Measurements from ENCODE around the gene STK32A.

STK32A gene

DNA sequence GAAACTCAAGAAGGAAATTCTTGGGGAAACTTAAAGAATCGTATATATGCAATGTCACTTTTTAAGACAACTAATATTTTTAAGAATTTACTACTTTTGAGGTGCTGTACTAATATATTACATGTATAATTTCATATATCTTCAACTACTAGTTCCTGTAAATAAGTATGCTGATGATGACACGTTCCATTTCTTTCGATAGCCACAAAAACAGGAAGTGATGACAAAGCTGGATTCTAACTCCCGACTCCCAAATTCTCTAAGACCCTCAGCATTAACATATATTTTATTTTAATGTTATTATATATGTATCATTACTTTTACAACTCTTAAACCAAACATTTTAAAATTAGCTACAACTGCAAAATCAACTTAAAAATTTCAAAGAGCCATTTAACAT is 74.8 kb downstream of the STK32A start:
- no peak overlapping the region for H3K27ac ChIP-seq (ENCODE audit: low read depth, low read length)
- no peak overlapping the region for H3K9ac ChIP-seq (ENCODE audit: low read length)
- no peaks in the 10 kb centered on the region for H3K9me3 ChIP-seq (ENCODE audit: control insufficient read depth, insufficient read depth, low read depth, low read length)
- H3K36me3 ChIP-seq (ENCODE audit: control insufficient read depth, insufficient read depth, low read length): no peaks in the 10 kb centered on the region
- H3K4me1 ChIP-seq (ENCODE audit: control insufficient read depth, insufficient read depth, low read length): peaks cover 6% of the 10 kb centered on the region
- no peaks in the 10 kb centered on the region for H3K27me3 ChIP-seq (ENCODE audit: control insufficient read depth, insufficient read depth, low read length)
- no peak overlapping the region for H3K4me3 ChIP-seq (ENCODE audit: low read depth, low read length)

DNA sequence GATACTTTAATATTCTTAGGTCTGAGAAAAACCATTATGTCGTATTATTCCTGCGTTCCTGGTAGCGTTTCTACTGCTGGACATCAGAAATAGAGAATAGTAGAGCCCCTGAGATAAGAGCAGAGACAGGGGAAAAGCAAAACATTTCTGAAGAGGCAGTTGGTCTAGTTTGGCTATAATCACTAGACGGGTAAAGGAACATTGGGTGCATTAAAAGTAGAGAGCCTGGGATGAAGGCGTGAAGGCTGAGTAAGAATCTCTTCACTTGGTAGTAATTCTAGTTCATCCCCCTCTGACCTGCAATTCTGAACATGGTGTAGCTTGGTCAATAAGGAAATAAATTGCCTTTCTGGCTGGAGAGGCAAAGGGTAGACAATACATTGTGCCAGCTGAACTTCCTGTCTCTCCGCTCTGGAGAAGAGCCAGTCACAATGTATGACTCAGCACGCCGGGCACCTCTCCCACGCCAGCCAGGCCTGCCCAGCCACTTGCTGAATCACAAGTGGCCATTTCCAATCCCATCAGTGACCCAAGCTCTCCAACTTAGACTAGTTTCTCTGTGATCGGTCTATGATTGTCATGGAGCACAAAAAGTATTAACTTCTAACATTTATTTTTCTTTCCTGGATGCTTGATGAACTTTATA is 75.4 kb downstream of the STK32A start:
- Histone ChIP-seq H3K4me3 (ENCODE audit: low read depth, low read length) (no peak overlapping the region), H3K36me3 (ENCODE audit: control insufficient read depth, insufficient read depth, low read length) (no peaks in the 10 kb centered on the region), H3K27me3 (ENCODE audit: control insufficient read depth, insufficient read depth, low read length) (no peaks in the 10 kb centered on the region), H3K9me3 (ENCODE audit: control insufficient read depth, insufficient read depth, low read depth, low read length) (no peaks in the 10 kb centered on the region), H3K27ac (ENCODE audit: low read depth, low read length) (no peak overlapping the region), H3K9ac (ENCODE audit: low read length) (no peak overlapping the region), H3K4me1 (ENCODE audit: control insufficient read depth, insufficient read depth, low read length) (peaks cover 6% of the 10 kb centered on the region)

DNA sequence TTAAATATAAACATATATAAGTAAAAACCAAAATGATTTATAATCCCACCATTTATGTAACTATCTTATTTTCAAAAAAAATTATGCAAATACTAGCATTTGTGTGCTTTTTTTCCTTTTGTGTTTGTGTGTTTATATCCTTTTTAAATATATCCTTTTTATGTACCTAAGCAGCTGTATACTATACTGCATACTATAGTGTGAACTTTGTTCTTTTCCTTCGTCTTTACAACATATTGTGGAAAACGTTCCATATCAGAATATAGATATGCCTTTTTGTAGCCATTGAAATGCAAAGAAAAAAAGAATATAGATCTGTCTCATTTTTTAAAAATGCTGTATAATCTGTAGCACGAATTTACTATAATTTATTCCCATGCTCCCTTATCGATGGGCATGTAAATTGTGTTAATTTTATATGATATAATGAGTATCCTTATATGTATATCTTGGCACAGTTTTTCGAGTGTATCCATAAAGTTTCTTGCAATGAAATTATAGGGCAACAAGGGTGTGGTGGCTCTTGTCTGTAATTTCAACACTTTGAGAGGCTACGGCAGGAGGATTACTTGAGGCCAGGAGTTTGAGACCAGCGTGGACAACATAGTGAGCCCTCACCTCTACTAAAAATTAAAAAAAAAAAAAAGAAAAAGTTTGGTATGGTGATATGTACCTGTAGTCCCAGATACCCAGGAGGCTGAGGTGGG is 83.3 kb downstream of the STK32A start:
- Histone ChIP-seq H3K4me3 (ENCODE audit: low read depth, low read length) (no peak overlapping the region), H3K27me3 (ENCODE audit: control insufficient read depth, insufficient read depth, low read length) (no peaks in the 10 kb centered on the region), H3K9ac (ENCODE audit: low read length) (no peak overlapping the region), H3K27ac (ENCODE audit: low read depth, low read length) (no peak overlapping the region), H3K9me3 (ENCODE audit: control insufficient read depth, insufficient read depth, low read depth, low read length) (no peaks in the 10 kb centered on the region), H3K36me3 (ENCODE audit: control insufficient read depth, insufficient read depth, low read length) (no peaks in the 10 kb centered on the region), H3K4me1 (ENCODE audit: control insufficient read depth, insufficient read depth, low read length) (no peaks in the 10 kb centered on the region)

DNA sequence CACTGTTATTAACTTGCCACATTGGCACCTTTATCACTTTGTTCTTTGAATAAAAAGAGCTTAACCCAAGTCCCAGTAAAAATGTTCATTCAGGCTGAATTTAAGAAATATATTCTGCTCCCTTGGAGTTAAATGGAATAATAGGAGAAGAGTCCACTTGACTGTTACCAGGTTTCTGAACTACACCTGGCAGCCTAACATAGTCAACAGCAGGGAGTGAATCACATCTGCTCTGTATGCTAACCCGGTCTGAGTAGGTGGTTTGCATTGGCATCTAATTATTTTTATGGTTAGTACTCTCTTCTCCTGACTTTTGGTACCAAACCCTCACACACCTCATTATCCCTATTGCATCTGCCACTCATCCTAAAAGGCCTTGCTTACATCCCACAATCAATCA is 86.7 kb downstream of the STK32A start:
- H3K36me3 ChIP-seq (ENCODE audit: control insufficient read depth, insufficient read depth, low read length): no peaks in the 10 kb centered on the region
- H3K27me3 ChIP-seq (ENCODE audit: control insufficient read depth, insufficient read depth, low read length): no peaks in the 10 kb centered on the region
- H3K4me3 ChIP-seq (ENCODE audit: low read depth, low read length): no peak overlapping the region
- H3K27ac ChIP-seq (ENCODE audit: low read depth, low read length): no peak overlapping the region
- H3K4me1 ChIP-seq (ENCODE audit: control insufficient read depth, insufficient read depth, low read length): no peaks in the 10 kb centered on the region
- H3K9ac ChIP-seq (ENCODE audit: low read length): no peak overlapping the region
- H3K9me3 ChIP-seq (ENCODE audit: control insufficient read depth, insufficient read depth, low read depth, low read length): no peaks in the 10 kb centered on the region

DNA sequence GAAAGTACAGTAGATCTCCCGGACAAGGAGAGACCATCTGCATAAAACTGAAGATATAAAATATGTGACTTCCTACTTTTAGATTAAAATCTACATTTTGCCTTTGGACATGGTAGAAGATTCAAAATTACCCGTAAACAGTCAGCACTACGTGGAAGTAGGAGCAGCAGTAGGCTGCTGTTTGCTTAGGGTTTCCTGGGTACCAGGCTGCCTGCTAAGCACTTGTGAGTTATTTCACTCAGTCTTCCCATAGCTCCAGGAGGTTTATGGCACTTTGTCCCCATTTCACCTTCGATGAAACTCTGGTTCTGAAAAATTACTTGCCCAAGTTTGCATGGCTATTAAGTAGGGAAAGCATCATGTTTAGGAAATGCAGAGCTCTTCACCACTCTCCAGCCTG is 92.6 kb downstream of the STK32A start:
- Histone ChIP-seq H3K9ac (ENCODE audit: low read length) (no peak overlapping the region), H3K4me1 (ENCODE audit: control insufficient read depth, insufficient read depth, low read length) (0 out of 2 replicates have a peak, but pooled peaks cover 3% of the 10 kb centered on the region), H3K27ac (ENCODE audit: low read depth, low read length) (no peak overlapping the region), H3K27me3 (ENCODE audit: control insufficient read depth, insufficient read depth, low read length) (no peaks in the 10 kb centered on the region), H3K4me3 (ENCODE audit: low read depth, low read length) (no peak overlapping the region), H3K9me3 (ENCODE audit: control insufficient read depth, insufficient read depth, low read depth, low read length) (no peaks in the 10 kb centered on the region), H3K36me3 (ENCODE audit: control insufficient read depth, insufficient read depth, low read length) (no peaks in the 10 kb centered on the region)

DNA sequence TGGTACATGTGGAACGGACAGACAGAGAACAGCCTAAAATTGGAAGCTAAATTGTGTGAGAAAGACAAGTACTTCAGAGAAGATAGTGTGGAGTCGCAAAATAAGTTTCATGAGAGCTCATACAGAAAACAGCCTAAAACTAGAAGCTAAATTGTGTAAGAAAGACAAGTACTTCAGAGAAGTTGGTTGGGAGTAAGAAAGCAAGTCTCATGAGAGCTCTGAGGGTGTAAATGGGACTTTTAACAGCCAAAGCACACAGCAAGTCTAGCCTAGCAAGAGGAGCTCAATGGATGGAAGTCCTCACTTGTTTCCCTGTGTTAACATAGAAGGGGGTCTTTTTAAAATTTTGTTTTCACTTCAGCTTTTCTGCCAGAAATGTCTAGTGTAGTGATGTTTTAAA is 93.1 kb downstream of the STK32A start:
- H3K9ac ChIP-seq (ENCODE audit: low read length): no peak overlapping the region
- H3K27me3 ChIP-seq (ENCODE audit: control insufficient read depth, insufficient read depth, low read length): no peaks in the 10 kb centered on the region
- H3K27ac ChIP-seq (ENCODE audit: low read depth, low read length): no peak overlapping the region
- no peaks in the 10 kb centered on the region for H3K36me3 ChIP-seq (ENCODE audit: control insufficient read depth, insufficient read depth, low read length)
- 0 out of 2 replicates have a peak, but pooled peaks cover 3% of the 10 kb centered on the region for H3K4me1 ChIP-seq (ENCODE audit: control insufficient read depth, insufficient read depth, low read length)
- H3K9me3 ChIP-seq (ENCODE audit: control insufficient read depth, insufficient read depth, low read depth, low read length): no peaks in the 10 kb centered on the region
- no peak overlapping the region for H3K4me3 ChIP-seq (ENCODE audit: low read depth, low read length)

DNA sequence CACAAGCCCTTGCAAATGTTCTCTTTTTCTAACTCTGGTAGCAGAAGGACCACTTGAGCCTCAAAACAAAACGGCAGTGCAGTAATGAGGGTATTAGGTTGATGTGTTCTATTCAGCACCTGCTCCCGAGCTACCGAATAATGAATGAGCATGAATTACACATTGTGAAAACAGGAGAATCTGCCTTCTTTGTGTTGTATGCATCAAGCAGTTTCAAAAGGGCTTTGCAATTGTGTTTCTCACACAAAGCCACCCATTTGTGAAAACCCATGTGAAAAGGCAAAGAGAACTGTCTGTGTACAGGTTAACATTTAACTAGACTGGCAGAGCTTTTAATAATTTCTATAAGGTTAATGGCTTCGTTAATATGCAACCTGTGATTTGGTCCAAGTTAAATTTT is 97.8 kb downstream of the STK32A start:
- Histone ChIP-seq H3K27me3 (ENCODE audit: control insufficient read depth, insufficient read depth, low read length) (no peaks in the 10 kb centered on the region), H3K4me1 (ENCODE audit: control insufficient read depth, insufficient read depth, low read length) (peaks cover 11% of the 10 kb centered on the region), H3K27ac (ENCODE audit: low read depth, low read length) (no peak overlapping the region), H3K9ac (ENCODE audit: low read length) (no peak overlapping the region), H3K9me3 (ENCODE audit: control insufficient read depth, insufficient read depth, low read depth, low read length) (no peaks in the 10 kb centered on the region), H3K36me3 (ENCODE audit: control insufficient read depth, insufficient read depth, low read length) (no peaks in the 10 kb centered on the region), H3K4me3 (ENCODE audit: low read depth, low read length) (no peak overlapping the region)

DNA sequence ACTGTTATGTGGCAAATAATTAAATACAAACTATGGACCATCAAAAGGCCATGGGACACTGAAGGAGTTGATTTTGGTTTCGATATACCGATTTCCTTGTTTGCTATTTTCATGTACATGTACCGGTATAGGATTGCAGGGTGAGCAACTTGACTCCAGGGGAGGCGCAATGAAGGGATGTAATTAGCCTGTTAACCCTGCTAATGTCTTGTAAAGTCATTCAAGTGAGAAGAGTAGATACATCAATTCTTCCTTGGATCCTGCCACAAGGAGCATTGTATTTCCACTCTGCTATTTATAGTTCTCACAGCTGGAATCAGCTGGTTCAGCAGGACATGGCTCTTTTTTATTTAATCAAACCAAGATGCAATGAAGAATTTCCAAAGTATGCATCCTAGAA is 102.0 kb downstream of the STK32A start:
- no peaks in the 10 kb centered on the region for H3K27me3 ChIP-seq (ENCODE audit: control insufficient read depth, insufficient read depth, low read length)
- H3K36me3 ChIP-seq (ENCODE audit: control insufficient read depth, insufficient read depth, low read length): no peaks in the 10 kb centered on the region
- no peak overlapping the region for H3K27ac ChIP-seq (ENCODE audit: low read depth, low read length)
- no peaks in the 10 kb centered on the region for H3K9me3 ChIP-seq (ENCODE audit: control insufficient read depth, insufficient read depth, low read depth, low read length)
- no peak overlapping the region for H3K4me3 ChIP-seq (ENCODE audit: low read depth, low read length)
- peaks cover 10% of the 10 kb centered on the region for H3K4me1 ChIP-seq (ENCODE audit: control insufficient read depth, insufficient read depth, low read length)
- H3K9ac ChIP-seq (ENCODE audit: low read length): no peak overlapping the region

DNA sequence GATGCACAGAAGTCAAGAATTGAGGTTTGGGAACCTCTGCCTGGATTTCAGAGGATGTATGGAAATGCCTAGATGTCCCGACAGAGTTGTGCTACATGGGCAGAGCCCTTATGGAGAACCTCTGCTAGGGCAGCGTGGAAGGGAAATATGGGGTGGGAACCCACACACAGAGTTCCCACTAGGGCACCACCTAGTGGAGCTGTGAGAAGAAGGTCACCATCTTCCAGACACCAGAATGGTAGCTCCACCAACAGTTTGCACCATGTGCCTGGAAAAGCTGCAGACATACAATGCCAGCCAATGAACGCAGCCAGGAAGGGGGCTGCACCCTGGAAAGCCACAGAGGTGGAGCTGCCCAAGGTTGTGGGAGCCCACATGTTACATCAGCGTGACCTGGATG is 104.5 kb downstream of the STK32A start:
- no peak overlapping the region for H3K27ac ChIP-seq (ENCODE audit: low read depth, low read length)
- H3K4me3 ChIP-seq (ENCODE audit: low read depth, low read length): no peak overlapping the region

DNA sequence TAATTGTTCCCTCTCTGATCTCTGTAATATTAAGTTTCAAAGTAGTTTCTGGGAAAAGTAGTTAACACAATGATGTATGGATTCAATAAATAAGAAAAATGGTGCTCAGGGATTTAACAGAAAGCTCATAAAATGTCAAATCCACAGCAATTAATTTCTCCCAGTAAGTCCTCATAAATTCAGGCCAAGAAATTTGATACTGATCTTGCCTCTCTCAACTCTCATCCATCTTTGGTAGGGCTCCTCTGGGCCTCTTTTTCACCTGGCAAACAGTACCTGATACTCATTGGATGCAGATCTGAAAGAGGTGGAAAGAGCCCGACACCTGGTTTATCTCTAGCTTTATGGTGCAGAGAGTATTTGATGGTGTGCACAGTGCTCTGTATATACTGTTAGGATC is 106.1 kb downstream of the STK32A start:
- Histone ChIP-seq H3K27ac (ENCODE audit: low read depth, low read length) (no peak overlapping the region), H3K4me3 (ENCODE audit: low read depth, low read length) (no peak overlapping the region), H3K4me1 (ENCODE audit: control insufficient read depth, insufficient read depth, low read length) (peaks cover 10% of the 10 kb centered on the region), H3K9me3 (ENCODE audit: control insufficient read depth, insufficient read depth, low read depth, low read length) (no peaks in the 10 kb centered on the region), H3K27me3 (ENCODE audit: control insufficient read depth, insufficient read depth, low read length) (no peaks in the 10 kb centered on the region), H3K36me3 (ENCODE audit: control insufficient read depth, insufficient read depth, low read length) (no peaks in the 10 kb centered on the region), H3K9ac (ENCODE audit: low read length) (no peak overlapping the region)

More for the DNA sequence above, 104.5 kb downstream of the STK32A start:
- Histone ChIP-seq H3K4me1 (ENCODE audit: control insufficient read depth, insufficient read depth, low read length) (peaks cover 10% of the 10 kb centered on the region), H3K36me3 (ENCODE audit: control insufficient read depth, insufficient read depth, low read length) (no peaks in the 10 kb centered on the region), H3K9me3 (ENCODE audit: control insufficient read depth, insufficient read depth, low read depth, low read length) (no peaks in the 10 kb centered on the region), H3K9ac (ENCODE audit: low read length) (no peak overlapping the region), H3K27me3 (ENCODE audit: control insufficient read depth, insufficient read depth, low read length) (no peaks in the 10 kb centered on the region)

DNA sequence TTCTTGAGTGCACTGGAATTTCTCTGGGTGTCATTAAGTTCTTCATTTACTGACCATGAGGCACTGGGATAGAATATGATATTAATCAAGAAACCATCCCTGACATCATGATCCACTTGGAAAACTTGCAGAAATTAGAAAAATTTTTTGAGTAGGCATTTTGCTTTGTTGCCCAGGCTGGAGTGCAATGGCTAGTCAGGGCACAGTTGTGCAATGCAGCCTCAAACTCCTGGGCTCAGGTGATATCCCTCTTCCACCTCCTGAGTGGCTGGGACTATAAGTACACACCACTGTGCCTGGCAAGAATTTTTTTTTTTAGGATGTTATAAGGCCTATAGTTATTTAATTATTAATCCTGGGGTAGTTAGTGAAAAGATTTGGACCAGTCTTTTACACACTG is 106.5 kb downstream of the STK32A start:
- no peaks in the 10 kb centered on the region for H3K36me3 ChIP-seq (ENCODE audit: control insufficient read depth, insufficient read depth, low read length)
- no peak overlapping the region for H3K9ac ChIP-seq (ENCODE audit: low read length)
- no peak overlapping the region for H3K4me3 ChIP-seq (ENCODE audit: low read depth, low read length)
- H3K27me3 ChIP-seq (ENCODE audit: control insufficient read depth, insufficient read depth, low read length): no peaks in the 10 kb centered on the region
- H3K4me1 ChIP-seq (ENCODE audit: control insufficient read depth, insufficient read depth, low read length): peaks cover 10% of the 10 kb centered on the region
- H3K27ac ChIP-seq (ENCODE audit: low read depth, low read length): no peak overlapping the region
- H3K9me3 ChIP-seq (ENCODE audit: control insufficient read depth, insufficient read depth, low read depth, low read length): no peaks in the 10 kb centered on the region
